B cell (primary cell): ENCODE results near the gene ARSI.

Experiments
- CTCF ChIP-seq: fragments of 200-600 bp; IDR thresholded peaks from one replicate; pipeline ENCODE4 v1.8.0; 2022; ENCODE audit warnings: antibody characterized with exemption, mild to moderate bottlenecking
- EZH2 ChIP-seq: IDR thresholded peaks from 2 replicates; pipeline ENCODE4 v1.6.1; 2012; ENCODE audit warnings: borderline replicate concordance, low read depth, mild to moderate bottlenecking, moderate library complexity, low read length; ENCODE audit not compliant: insufficient read depth, poor library complexity, severe bottlenecking

- no peak for TF ChIP-seq EZH2
- no peak for TF ChIP-seq CTCF
These were observed 44.7 kb upstream of the ARSI start for GRCh38 chr5:150347451-150347850.
